Panc1 (cell line): ENCODE data around the gene ARHGAP45. TPM values are rescaled to one million over a fixed set of nuclear protein-coding genes. Genes with fewer than 3 reads are reported as not detected.

ENCODE experiments used
- ATAC-seq: fragments of 200-7000 bp; cut with Tn5 transposase; 2 replicates; pipeline ENCODE4 v1.9.1; 2020; ENCODE audit warnings: mild to moderate bottlenecking, moderate library complexity
- BruUV-seq: library from RNA; stranded (reverse); fragments of 400-500 nt; replicated peaks from 2 replicates; lab custom pipeline; 2021; lab: Mats Ljungman, UMichigan
- CTCF ChIA-PET: fragments of 300-600 bp; sonication (Branson Sonifier 250); formaldehyde crosslinking; loops from one replicate; lab custom pipeline; 2022; ENCODE audit warnings: antibody characterized with exemption; lab: Charles Lee
- POLR2A ChIA-PET: fragments of 300-600 bp; sonication (Branson Sonifier 250); formaldehyde crosslinking; loops from one replicate; lab custom pipeline; 2022; ENCODE audit warnings: antibody characterized with exemption; lab: Charles Lee
- DNase-seq: peaks from one replicate; pipeline ENCODE4 v3.0.0-alpha.2; 2010; ENCODE audit warnings: low read depth, low spot score
- H3K27ac ChIP-seq: 2 replicates; pipeline ENCODE4 v1.5.1; 2011; ENCODE audit warnings: mild to moderate bottlenecking, low read length, inconsistent platforms
- H3K27me3 ChIP-seq: fragments of 200-500 bp; sonication (Bioruptor generic); 2 replicates; pipeline ENCODE4 v1.6.0; 2014; ENCODE audit warnings: low read length, inconsistent platforms; ENCODE audit not compliant: control insufficient read depth, insufficient read depth
- H3K36me3 ChIP-seq: fragments of 200-500 bp; sonication (Bioruptor generic); 2 replicates; pipeline ENCODE4 v1.5.1; 2014; ENCODE audit warnings: inconsistent platforms, mild to moderate bottlenecking, low read length, moderate library complexity; ENCODE audit not compliant: control insufficient read depth, insufficient read depth
- H3K4me1 ChIP-seq: 2 replicates; pipeline ENCODE4 v1.5.1; 2011; ENCODE audit warnings: inconsistent platforms, mild to moderate bottlenecking, low read length, moderate library complexity; ENCODE audit not compliant: control insufficient read depth, insufficient read depth
- H3K4me3 ChIP-seq, 2 experiments: 2 replicates each; pipeline ENCODE4 v1.5.1; 2011 to 2012; ENCODE audit warnings: low read depth in 2 of 2, low read length in 2 of 2, mild to moderate bottlenecking in 2 of 2, inconsistent platforms in 1 of 2, moderate library complexity in 1 of 2
- H3K9me3 ChIP-seq: fragments of 200-500 bp; sonication (Bioruptor generic); 2 replicates; pipeline ENCODE4 v1.5.1; 2014; ENCODE audit warnings: low read depth, mild to moderate bottlenecking, inconsistent platforms, low read length, moderate library complexity; ENCODE audit not compliant: control insufficient read depth, insufficient read depth
- CTCF ChIP-seq: fragments of 450-650 bp; IDR thresholded peaks from 2 replicates; pipeline ENCODE4 v1.5.1; 2017; ENCODE audit warnings: mild to moderate bottlenecking
- POLR2AphosphoS5 ChIP-seq: IDR thresholded peaks from 2 replicates; pipeline ENCODE4 v1.6.1; 2012; ENCODE audit warnings: mild to moderate bottlenecking, low read depth, low read length, moderate library complexity
- REST ChIP-seq, 2 experiments: IDR thresholded peaks; 2 replicates each; pipeline ENCODE4 v1.6.1; 2011 to 2012; ENCODE audit warnings: low read depth in 2 of 2, control low read depth in 1 of 2, low read length in 1 of 2, mild to moderate bottlenecking in 1 of 2, moderate library complexity in 1 of 2; ENCODE audit not compliant: insufficient read depth in 1 of 2
- SIN3A ChIP-seq: IDR thresholded peaks from 2 replicates; pipeline ENCODE4 v1.6.1; 2012; ENCODE audit warnings: low read depth, mild to moderate bottlenecking, low read length, moderate library complexity, borderline replicate concordance; ENCODE audit not compliant: insufficient read depth
- TCF7L2 ChIP-seq: IDR thresholded peaks from 2 replicates; pipeline ENCODE4 v1.6.1; 2011; ENCODE audit warnings: mild to moderate bottlenecking, low read depth, low read length, inconsistent platforms
- in situ Hi-C: cut with HindIII; loops from 2 replicates; pipeline ENCODE4 v1.10.0; 2016; ENCODE audit warnings: low sequenced_read_pairs, low pct_unique_long_range_greater_than_20kb
- intact Hi-C: fragments of 100-400 bp; cut with micrococcal nuclease; formaldehyde crosslinking; loops from one replicate; pipeline ENCODE4 v1.10.0; 2022; ENCODE audit not compliant: unreplicated experiment
- total RNA-seq: library from RNA; stranded (reverse); gene quantifications from one replicate; pipeline ENCODE4 v1.2.1, GENCODE V29; 2021; ENCODE audit not compliant: unreplicated experiment

Gene ARHGAP45
- total RNA-seq, 1 experiment from 2014 or later, result 27.8 TPM

GRCh38 chr19:1049106-1049505, 17.9 kb upstream of the ARHGAP45 start:
- DNase-seq (no peak), ATAC-seq (no peak)
- CTCF ChIA-PET, result no interaction called here
- no peak overlapping the region for H3K4me3 ChIP-seq
- no peaks in the 10 kb centered on the region for H3K36me3 ChIP-seq
- TF ChIP-seq TCF7L2, result no peak
- no peak for TF ChIP-seq SIN3A
- TF ChIP-seq CTCF, result no peak
- no peak for TF ChIP-seq POLR2AphosphoS5
- TF ChIP-seq REST (IDR thresholded peaks at IDR 0.05; ENCODE audit: insufficient read depth in 1 of 2, low read depth in 2 of 2, low read length in 1 of 2), result no peak
- H3K27me3 ChIP-seq, result no peaks in the 10 kb centered on the region
- H3K9me3 ChIP-seq, result no peaks in the 10 kb centered on the region
- intact Hi-C loops (no loop called here), in situ Hi-C loops (no loop called here)
- H3K4me1 ChIP-seq, result no peaks in the 10 kb centered on the region
- POLR2A ChIA-PET, result no interaction called here
- no TSS peak for BruUV-seq
- H3K27ac ChIP-seq, result no peak overlapping the region

GRCh38 chr19:1049800-1050199, 17.2 kb upstream of the ARHGAP45 start:
- Histone ChIP-seq H3K9me3 (no peaks in the 10 kb centered on the region), H3K4me1 (no peaks in the 10 kb centered on the region), H3K27ac (no peak overlapping the region), H3K27me3 (no peaks in the 10 kb centered on the region), H3K4me3 (no peak overlapping the region), H3K36me3 (no peaks in the 10 kb centered on the region)
- DNase-seq (no peak), ATAC-seq (no peak)
- CTCF ChIA-PET, result no interaction called here
- TF ChIP-seq CTCF, result no peak
- TF ChIP-seq TCF7L2, result no peak
- TF ChIP-seq POLR2AphosphoS5, result no peak
- no peak for TF ChIP-seq REST (IDR thresholded peaks at IDR 0.05; ENCODE audit: insufficient read depth in 1 of 2, low read depth in 2 of 2, low read length in 1 of 2)
- no peak for TF ChIP-seq SIN3A
- POLR2A ChIA-PET, result no interaction called here
- BruUV-seq, result no TSS peak
- in situ Hi-C loops (no loop called here), intact Hi-C loops (no loop called here)
